ENCODE results near the gene MUCL3.
"Not testable (repeated sequence)": the region's sequence is repeated elsewhere in the genome, so short reads cannot be mapped to it uniquely, and the experiment has no call there.

The MUCL3 gene

GRCh38 chr6:30915591-30915946 is 25.2 kb upstream of the MUCL3 start:
- TF ChIP-seq CTCF (IDR thresholded peaks at IDR 0.05; ENCODE audit: low read depth, low read length) = peak; percentile 76
- DNase-seq (ENCODE audit: low read depth, low spot score) = peak; percentile 71
- in situ Hi-C loops (cut with HindIII; ENCODE audit: low sequenced_read_pairs) = no loop called here
- H3K4me3 ChIP-seq (ENCODE audit: low read depth, low read length) = no peak overlapping the region

- no peak for TF ChIP-seq CTCF (IDR thresholded peaks at IDR 0.05; ENCODE audit: low read depth, low read length)
- DNase-seq (ENCODE audit: low read depth, low spot score) = no peak
- no peak overlapping the region for H3K4me3 ChIP-seq (ENCODE audit: low read depth, low read length)
- in situ Hi-C loops (cut with HindIII; ENCODE audit: low sequenced_read_pairs) = no loop called here
Observed at GRCh38 chr6:30917041-30917440, 23.7 kb upstream of the MUCL3 start.

GRCh38 chr6:30917487-30917886 is 23.3 kb upstream of the MUCL3 start:
- no peak for TF ChIP-seq CTCF (IDR thresholded peaks at IDR 0.05; ENCODE audit: low read depth, low read length)
- DNase-seq (ENCODE audit: low read depth, low spot score) = no peak
- in situ Hi-C loops (cut with HindIII; ENCODE audit: low sequenced_read_pairs) = no loop called here

DNA sequence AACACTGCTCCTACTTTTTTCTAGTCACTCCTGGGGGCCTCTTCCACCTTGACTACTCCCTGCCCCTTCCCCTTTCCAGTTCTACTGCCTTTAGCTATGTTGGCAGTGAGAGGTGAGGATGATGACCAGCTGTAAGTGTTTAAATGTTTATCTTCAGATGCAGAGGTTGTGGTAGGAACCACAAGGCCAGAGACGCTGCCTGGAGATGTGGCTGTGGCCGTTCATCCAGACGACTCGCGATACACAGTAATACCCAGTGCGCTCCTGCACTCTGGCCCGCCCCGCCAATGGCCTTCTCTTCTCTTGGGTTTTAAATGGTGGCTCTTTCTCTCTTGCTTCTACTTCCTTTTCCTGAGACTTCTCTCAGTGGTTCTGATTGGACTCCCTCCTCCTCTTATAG is 22.1 kb upstream of the MUCL3 start:
- in situ Hi-C loops (cut with HindIII; ENCODE audit: low sequenced_read_pairs) = no loop called here
- DNase-seq (ENCODE audit: low read depth, low spot score) = no peak
- no peak for TF ChIP-seq CTCF (IDR thresholded peaks at IDR 0.05; ENCODE audit: low read depth, low read length)
- H3K4me3 ChIP-seq (ENCODE audit: low read depth, low read length) = no peak overlapping the region

More at GRCh38 chr6:30917487-30917886, 23.3 kb upstream of the MUCL3 start:
- no peak overlapping the region for H3K4me3 ChIP-seq (ENCODE audit: low read depth, low read length)

DNA sequence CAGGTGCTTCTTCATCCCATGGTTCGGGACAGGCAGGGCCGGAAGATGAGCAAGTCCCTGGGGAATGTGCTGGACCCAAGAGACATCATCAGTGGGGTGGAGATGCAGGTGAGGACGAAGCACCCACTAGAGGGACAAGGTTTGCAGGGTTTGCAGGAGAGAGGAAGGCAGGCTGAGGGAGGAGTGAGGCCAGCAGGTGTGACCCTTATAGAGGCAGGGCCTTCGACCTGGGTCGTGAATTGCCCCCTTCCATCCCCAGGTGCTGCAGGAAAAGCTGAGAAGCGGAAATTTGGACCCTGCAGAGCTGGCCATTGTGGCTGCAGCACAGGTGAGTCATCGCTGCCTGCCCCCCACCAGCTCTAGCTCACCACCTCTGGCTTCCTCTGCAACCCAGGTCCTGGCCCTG is 18.3 kb upstream of the MUCL3 start:
- in situ Hi-C loops (cut with HindIII; ENCODE audit: low sequenced_read_pairs) = no loop called here
- DNase-seq (ENCODE audit: low read depth, low spot score) = no peak
- H3K4me3 ChIP-seq (ENCODE audit: low read depth, low read length) = no peak overlapping the region
- no peak for TF ChIP-seq CTCF (IDR thresholded peaks at IDR 0.05; ENCODE audit: low read depth, low read length)

DNA sequence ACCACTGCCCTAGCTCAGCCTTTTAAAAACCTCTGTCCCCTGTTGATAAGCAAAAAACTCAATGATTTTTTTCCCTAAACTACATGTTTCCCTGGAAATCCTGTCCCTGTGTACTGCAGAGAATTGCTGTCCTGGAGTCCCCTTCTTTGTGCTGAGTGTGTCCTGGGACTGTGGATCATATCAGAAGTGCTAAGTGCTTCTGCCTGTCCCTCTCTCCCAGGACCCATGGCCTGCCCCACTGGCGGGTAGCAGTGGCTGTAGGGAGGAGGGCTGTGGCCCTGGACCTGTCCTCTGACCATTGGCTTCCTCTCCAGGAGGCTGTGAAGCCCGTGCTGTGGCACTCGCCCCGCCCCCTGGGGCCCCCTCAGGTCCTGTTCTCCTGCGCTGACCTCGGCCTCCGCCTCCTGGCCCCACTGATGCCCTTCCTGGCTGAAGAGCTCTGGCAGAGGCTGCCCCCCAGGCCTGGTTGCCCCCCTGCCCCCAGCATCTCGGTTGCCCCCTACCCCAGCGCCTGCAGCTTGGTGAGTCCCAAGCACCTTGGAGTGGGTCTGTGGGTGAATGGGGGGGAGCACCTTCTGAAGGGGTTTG is 16.6 kb upstream of the MUCL3 start:
- in situ Hi-C loops (cut with HindIII; ENCODE audit: low sequenced_read_pairs); H3K4me3 ChIP-seq (ENCODE audit: low read depth, low read length); DNase-seq (ENCODE audit: low read depth, low spot score): not testable (repeated sequence)

GRCh38 chr6:30926644-30927043 is 14.1 kb upstream of the MUCL3 start:
- TF ChIP-seq CTCF (IDR thresholded peaks at IDR 0.05; ENCODE audit: low read depth, low read length) = no peak
- no peak overlapping the region for H3K4me3 ChIP-seq (ENCODE audit: low read depth, low read length)
- DNase-seq (ENCODE audit: low read depth, low spot score) = peak; percentile 40
- in situ Hi-C loops (cut with HindIII; ENCODE audit: low sequenced_read_pairs) = no loop called here

- in situ Hi-C loops (cut with HindIII; ENCODE audit: low sequenced_read_pairs); H3K4me3 ChIP-seq (ENCODE audit: low read depth, low read length); DNase-seq (ENCODE audit: low read depth, low spot score): not testable (repeated sequence)
Observed at GRCh38 chr6:30927080-30927479, 13.7 kb upstream of the MUCL3 start.
